Muscle of leg (tissue), 11 donors: ENCODE results near the gene ZNF821. TPM values are rescaled to one million over a fixed set of nuclear protein-coding genes. Genes with fewer than 3 reads are reported as not detected.
"Not testable (repeated sequence)": the region's sequence is repeated elsewhere in the genome, so short reads cannot be mapped to it uniquely, and the experiment has no call there.

Source experiments
- DNase-seq: peaks from one replicate; pipeline ENCODE4 v3.0.0; 2013
- H3K27ac ChIP-seq: one replicate; pipeline ENCODE4 v1.5.1; 2013; ENCODE audit warnings: mild to moderate bottlenecking, low read length, control low read depth
- H3K27me3 ChIP-seq: one replicate; pipeline ENCODE4 v1.6.1; 2013; ENCODE audit warnings: low read length; ENCODE audit not compliant: control insufficient read depth, insufficient read depth
- H3K36me3 ChIP-seq: one replicate; pipeline ENCODE4 v1.6.1; 2013; ENCODE audit warnings: low read length; ENCODE audit not compliant: control insufficient read depth, insufficient read depth
- H3K4me1 ChIP-seq: one replicate; pipeline ENCODE4 v1.6.1; 2013; ENCODE audit warnings: low read length; ENCODE audit not compliant: control insufficient read depth, insufficient read depth
- H3K4me3 ChIP-seq: one replicate; pipeline ENCODE4 v1.5.1; 2013; ENCODE audit warnings: low read length, control low read depth
- H3K9me3 ChIP-seq: replicated peaks from 2 replicates; pipeline ENCODE4 v1.6.1; 2013; ENCODE audit warnings: low read depth, low read length; ENCODE audit not compliant: control insufficient read depth
- WGBS: methylation state at CpG from one replicate; pipeline ENCODE4 v1.1.5; 2013; ENCODE audit warnings: missing lambda C conversion rate; ENCODE audit not compliant: insufficient coverage; 5-methylcytosine and 5-hydroxymethylcytosine counted together
- polyA plus RNA-seq, 8 donors: library from polyadenylated mRNA; unstranded; fragments of 120-200 nt; gene quantifications; one replicate each; pipeline versions ENCODE4 v1.2.1 to v1.2.3, GENCODE V29; 2013; ENCODE audit warnings: inconsistent platforms in 1 of 8, low replicate concordance in 1 of 8; ENCODE audit not compliant: insufficient read length in 8 of 8, insufficient read depth in 1 of 8
- total RNA-seq: library from RNA; stranded (reverse); fragments of 120-200 nt; gene quantifications from one replicate; pipeline ENCODE4 v1.2.4, GENCODE V29; 2013

ZNF821 gene
- total and polyA plus RNA-seq, 9 donors = 7.3 to 11.4 (median 8.7) TPM

DNA sequence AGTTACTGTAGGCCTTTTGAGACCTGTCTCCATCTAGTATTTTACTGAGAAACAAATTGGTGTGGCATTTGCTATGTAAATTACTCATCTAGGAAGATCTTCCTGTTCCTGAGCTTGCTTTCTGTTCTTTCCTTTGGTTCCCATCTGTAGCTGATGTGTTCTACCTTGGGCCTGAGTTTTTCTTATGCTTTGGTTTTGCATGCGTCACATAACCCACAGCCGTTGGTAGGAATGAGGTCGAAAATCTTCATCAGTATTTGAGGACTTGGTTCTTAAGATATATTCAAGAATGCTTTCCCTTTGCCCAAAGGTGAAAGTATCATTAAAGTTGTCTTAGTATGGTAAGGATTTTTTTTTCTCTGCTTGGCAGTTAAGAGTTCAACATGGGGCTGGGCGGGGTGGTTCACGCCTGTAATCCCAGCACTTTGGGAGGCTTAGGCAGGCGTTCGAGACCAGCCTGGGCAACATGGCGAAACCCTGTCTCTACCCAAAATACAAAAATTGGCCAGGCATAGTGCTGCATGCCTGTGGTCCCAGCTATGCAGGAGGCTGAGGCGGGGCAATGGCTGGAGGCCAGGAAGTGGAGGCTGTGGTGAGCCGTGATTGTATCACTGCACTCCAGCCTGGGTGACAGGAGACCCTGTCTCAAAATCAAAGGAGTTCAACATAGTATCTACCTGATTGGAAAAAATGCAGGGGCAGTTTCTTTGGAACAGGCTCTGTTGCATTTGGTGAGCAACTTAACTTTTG is 40.1 kb upstream of the ZNF821 start:
- Histone ChIP-seq H3K27ac (no peak overlapping the region), H3K27me3 (no peaks in the 10 kb centered on the region), H3K4me3 (no peak overlapping the region), H3K36me3 (peaks cover 81% of the 10 kb centered on the region), H3K9me3 (peaks cover 4% of the 10 kb centered on the region), H3K4me1 (peaks cover 22% of the 10 kb centered on the region)
- 81% methylated on average over 8 of the region's 10 CpGs for WGBS
- no peak for DNase-seq

DNA sequence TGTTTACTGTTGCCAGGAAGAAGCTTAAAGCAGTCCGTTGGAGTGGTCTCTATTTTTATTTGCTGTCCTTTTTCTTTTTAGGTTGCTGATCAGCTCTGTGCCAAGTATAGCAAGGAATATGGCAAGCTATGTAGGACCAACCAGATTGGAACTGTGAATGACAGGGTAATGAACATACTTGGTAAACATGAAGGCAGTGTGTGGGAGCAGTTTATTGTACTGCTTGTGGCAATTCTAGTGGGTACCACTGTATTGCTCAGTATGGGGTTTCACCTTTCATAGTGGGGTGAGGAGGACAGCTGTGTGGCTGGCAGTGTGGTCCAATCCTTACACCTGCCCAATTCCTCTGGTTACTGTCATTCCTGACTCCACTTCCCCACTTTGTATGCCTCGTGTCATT is 36.7 kb upstream of the ZNF821 start:
- Histone ChIP-seq H3K9me3 (peaks cover 4% of the 10 kb centered on the region), H3K4me1 (no peaks in the 10 kb centered on the region), H3K27ac (no peak overlapping the region), H3K27me3 (no peaks in the 10 kb centered on the region), H3K4me3 (no peak overlapping the region), H3K36me3 (peaks cover 75% of the 10 kb centered on the region)
- no peak for DNase-seq
- 100% methylated on average over 1 of the region's 2 CpGs for WGBS

DNA sequence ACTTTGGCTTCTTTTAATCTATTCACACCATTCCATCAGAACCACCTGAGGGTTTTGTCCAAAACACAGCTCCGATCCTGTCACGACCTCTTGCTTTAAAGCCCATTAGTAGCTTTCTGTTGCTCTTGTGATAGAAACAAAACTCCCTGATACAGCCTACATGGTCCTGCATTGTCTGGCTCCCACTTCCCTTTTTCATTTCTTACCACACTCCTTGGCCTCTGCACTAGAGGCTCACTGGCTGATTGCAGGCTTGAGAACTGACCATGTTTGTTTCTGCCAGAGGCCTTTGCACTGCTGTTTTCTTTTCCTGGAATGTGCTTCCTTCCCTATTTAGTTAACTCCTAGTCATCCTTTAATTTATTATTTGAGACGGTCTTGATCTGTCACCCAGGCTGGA is 35.1 kb upstream of the ZNF821 start:
- H3K4me1 ChIP-seq = no peaks in the 10 kb centered on the region
- peaks cover 4% of the 10 kb centered on the region for H3K9me3 ChIP-seq
- no peak for DNase-seq
- 71% methylated on average over 3 of the region's 3 CpGs for WGBS
- no peaks in the 10 kb centered on the region for H3K27me3 ChIP-seq
- H3K27ac ChIP-seq = no peak overlapping the region
- peaks cover 63% of the 10 kb centered on the region for H3K36me3 ChIP-seq
- H3K4me3 ChIP-seq = no peak overlapping the region

DNA sequence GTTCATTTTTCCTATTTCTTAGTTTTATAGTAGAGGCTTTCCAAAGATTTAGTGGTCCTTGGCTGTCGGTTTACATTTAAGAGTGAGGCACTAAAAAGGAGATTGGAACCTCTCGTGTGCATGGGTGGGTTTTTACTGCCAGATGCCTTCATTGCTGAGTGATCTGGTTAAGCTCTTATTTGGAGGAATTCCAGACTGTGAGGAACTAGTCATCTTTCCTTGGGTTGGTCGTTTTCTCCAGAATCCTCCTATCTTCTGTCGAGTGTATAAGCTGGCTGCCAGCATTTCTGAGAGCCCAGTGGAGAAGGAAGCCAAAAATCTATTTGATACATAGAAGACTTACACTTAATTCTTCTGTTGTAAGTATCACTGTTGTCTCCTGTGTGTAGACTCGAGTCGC is 33.9 kb upstream of the ZNF821 start:
- no peaks in the 10 kb centered on the region for H3K27me3 ChIP-seq
- DNase-seq = no peak
- WGBS = 40% methylated on average over 1 of the region's 6 CpGs
- H3K4me3 ChIP-seq = no peak overlapping the region
- no peaks in the 10 kb centered on the region for H3K4me1 ChIP-seq
- peaks cover 52% of the 10 kb centered on the region for H3K36me3 ChIP-seq
- H3K27ac ChIP-seq = no peak overlapping the region
- peaks cover 4% of the 10 kb centered on the region for H3K9me3 ChIP-seq

DNA sequence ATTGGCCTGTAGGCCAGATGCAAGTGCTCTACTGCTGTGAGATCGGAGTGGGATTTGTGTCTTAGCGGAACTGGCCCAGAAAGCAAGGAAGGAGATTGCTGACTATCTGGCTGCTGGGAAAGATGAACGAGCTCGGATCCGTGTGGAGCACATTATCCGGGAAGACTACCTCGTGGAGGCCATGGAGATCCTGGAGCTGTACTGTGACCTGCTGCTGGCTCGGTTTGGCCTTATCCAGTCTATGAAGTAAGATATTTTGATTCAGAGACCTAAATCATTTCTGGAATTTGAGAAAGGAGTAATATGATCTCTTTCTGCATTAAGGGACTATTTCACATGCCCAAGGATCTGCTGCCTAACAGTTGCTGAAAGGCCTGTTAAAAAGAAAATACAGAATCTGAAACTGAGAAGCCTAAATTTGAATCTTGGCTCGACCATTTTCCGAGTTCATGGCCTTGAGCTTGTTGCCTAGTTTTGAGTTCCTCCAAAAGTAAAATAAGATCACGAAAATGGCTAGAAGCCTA is 32.5 kb upstream of the ZNF821 start:
- H3K27ac ChIP-seq = no peak overlapping the region
- peaks cover 6% of the 10 kb centered on the region for H3K9me3 ChIP-seq
- H3K4me1 ChIP-seq = no peaks in the 10 kb centered on the region
- no peaks in the 10 kb centered on the region for H3K27me3 ChIP-seq
- peaks cover 45% of the 10 kb centered on the region for H3K36me3 ChIP-seq
- H3K4me3 ChIP-seq = no peak overlapping the region
- WGBS = 90% methylated on average over 5 of the region's 11 CpGs
- no peak for DNase-seq

DNA sequence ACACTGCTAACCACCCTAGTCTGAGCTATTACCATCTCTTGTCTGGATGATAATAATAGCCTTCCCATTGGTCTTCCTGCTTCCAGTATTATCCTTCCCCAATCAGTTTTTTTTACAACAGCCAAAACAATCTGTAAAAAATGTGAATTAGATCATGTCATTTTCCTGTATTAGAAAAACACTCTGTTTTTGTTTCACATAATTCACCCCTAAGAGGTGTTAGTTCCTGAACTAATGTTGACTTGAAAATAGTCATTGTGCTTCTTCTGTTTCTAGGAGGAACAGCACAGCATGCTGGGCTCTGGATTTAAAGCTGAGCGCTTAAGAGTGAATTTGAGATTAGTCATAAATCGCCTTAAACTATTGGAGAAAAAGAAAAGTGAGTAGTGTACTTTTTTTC is 31.4 kb upstream of the ZNF821 start:
- no CpG with 5 or more reads among the region's 2 CpGs for WGBS
- Histone ChIP-seq H3K9me3 (peaks cover 6% of the 10 kb centered on the region), H3K4me3 (no peak overlapping the region), H3K4me1 (no peaks in the 10 kb centered on the region), H3K27ac (no peak overlapping the region), H3K36me3 (peaks cover 36% of the 10 kb centered on the region), H3K27me3 (no peaks in the 10 kb centered on the region)
- DNase-seq = no peak

DNA sequence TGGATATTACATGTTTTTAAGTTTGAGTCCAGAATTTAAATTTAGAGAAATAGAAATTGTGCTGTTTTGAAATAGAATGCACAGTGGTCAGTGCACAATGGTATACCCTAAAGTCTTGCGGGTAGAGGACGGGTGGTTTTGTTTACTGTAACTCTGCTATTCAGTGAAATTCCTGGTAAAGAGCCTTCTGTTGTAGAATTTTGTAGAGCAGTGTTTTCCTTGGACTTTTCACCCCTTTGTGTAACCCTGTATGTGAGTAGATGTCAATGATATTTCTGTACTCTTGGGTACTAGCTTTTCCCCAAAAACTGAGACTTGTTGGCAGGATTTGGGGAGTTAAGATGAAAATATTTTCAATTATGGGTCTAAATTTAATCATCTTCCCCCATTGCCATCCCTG is 30.8 kb upstream of the ZNF821 start:
- WGBS = 75% methylated on average over 2 of the region's 2 CpGs
- no peak overlapping the region for H3K27ac ChIP-seq
- H3K9me3 ChIP-seq = peaks cover 6% of the 10 kb centered on the region
- no peaks in the 10 kb centered on the region for H3K27me3 ChIP-seq
- H3K4me3 ChIP-seq = no peak overlapping the region
- no peak for DNase-seq
- peaks cover 33% of the 10 kb centered on the region for H3K36me3 ChIP-seq
- H3K4me1 ChIP-seq = no peaks in the 10 kb centered on the region

DNA sequence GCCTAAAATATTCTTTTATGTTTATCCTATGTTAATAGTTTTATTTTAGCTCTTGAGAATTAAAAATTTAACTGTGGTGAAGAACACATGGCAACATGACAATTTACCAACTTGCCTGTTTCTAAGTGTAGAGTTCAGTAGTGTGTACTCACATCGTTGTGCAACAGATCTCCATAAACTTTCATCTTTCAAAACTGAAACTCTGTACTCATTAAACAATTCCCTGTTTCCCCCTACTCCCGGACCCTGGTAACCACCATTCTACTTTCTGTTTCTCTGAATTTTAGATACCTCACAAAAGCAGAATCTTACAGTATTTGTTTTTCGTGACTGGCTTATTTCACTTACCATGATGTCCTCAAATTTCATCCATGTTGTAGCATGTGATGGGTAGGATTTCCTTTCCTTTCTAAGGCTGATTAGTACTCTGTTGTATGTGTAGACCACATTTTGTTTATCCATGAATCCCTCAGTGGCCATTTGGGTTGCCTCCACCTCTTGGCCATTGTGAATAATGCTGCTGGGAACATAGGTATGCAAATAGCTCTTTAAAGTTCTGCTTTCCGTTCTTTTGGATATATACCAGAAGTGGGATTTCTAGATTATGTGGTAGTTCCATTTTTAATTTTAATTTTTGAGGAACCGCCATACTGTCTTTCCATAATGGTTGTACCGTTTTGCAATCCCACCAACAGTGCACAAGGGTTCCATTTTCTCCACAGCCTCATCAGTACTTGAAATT is 28.7 kb upstream of the ZNF821 start:
- 100% methylated on average over 1 of the region's 6 CpGs for WGBS
- H3K4me1 ChIP-seq = no peaks in the 10 kb centered on the region
- H3K36me3 ChIP-seq = peaks cover 22% of the 10 kb centered on the region
- H3K9me3 ChIP-seq = peaks cover 2% of the 10 kb centered on the region
- H3K4me3 ChIP-seq = no peak overlapping the region
- DNase-seq = no peak
- no peaks in the 10 kb centered on the region for H3K27me3 ChIP-seq
- no peak overlapping the region for H3K27ac ChIP-seq

DNA sequence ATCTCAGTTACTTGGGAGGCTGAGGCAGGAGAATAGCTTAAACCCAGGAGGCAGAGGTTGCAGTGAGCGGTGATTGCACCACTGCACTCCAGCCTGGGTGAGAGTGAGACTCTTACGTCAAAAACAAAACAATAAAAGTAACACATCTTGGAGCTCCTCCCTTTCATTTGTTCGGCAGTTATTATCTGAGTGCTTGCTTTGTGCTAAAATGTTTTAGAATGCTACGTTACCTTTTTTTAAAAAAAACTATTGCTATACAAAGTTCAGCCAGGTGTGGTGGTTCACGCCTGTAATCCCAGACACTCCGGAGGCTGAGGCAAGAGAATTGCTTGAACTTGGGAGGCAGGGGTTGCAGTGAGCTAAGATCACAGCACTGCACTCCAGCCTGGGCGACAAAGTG is 27.1 kb upstream of the ZNF821 start:
- peaks cover 4% of the 10 kb centered on the region for H3K9me3 ChIP-seq
- H3K27ac ChIP-seq = no peak overlapping the region
- H3K27me3 ChIP-seq = no peaks in the 10 kb centered on the region
- WGBS = 100% methylated on average over 2 of the region's 7 CpGs
- DNase-seq = no peak
- peaks cover 15% of the 10 kb centered on the region for H3K36me3 ChIP-seq
- no peak overlapping the region for H3K4me3 ChIP-seq
- no peaks in the 10 kb centered on the region for H3K4me1 ChIP-seq

DNA sequence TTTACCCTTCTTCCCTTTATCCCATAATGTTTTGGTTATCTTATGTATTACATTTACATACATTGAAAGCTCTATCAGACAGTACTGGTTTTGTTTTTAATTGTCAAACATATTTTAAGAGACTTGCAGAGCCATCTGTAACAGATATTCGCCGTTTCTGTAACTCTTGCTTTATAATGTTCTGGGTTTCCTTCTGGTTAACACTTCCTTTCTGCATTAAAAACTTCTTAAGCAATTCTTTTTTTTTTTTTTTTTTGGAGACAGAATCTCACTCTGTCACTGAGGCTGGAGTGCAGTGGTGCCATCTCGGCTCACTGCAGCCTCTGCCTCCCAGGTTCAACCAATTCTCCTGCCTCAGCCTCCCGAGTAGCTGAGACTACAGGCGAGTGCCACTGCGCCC is 21.8 kb upstream of the ZNF821 start:
- not testable (repeated sequence) for H3K4me3 ChIP-seq, DNase-seq, H3K4me1 ChIP-seq, H3K27me3 ChIP-seq, H3K27ac ChIP-seq, H3K9me3 ChIP-seq, H3K36me3 ChIP-seq
- no CpG with 5 or more reads among the region's 6 CpGs for WGBS
